Hepatocyte (in vitro differentiated cells): Measurements from ENCODE around the gene PRIM1. TPM values are rescaled to one million over a fixed set of nuclear protein-coding genes. Genes with fewer than 3 reads are reported as not detected.
"Not testable (repeated sequence)": the region's sequence is repeated elsewhere in the genome, so short reads cannot be mapped to it uniquely, and the experiment has no call there.

Source experiments
- DNase-seq: peaks from one replicate; pipeline ENCODE4 v3.0.0-alpha.2; 2016; ENCODE audit warnings: low spot score
- H2AFZ ChIP-seq: fragments of 200-600 bp; sonication (generic); 2 replicates; pipeline ENCODE4 v1.6.0; 2016; ENCODE audit warnings: antibody characterized with exemption, mild to moderate bottlenecking
- H3K27ac ChIP-seq: fragments of 200-600 bp; sonication (generic); 2 replicates; pipeline ENCODE4 v1.5.1; 2016; ENCODE audit warnings: mild to moderate bottlenecking
- H3K27me3 ChIP-seq: fragments of 200-600 bp; sonication (generic); 2 replicates; pipeline ENCODE4 v1.6.1; 2016
- H3K36me3 ChIP-seq: fragments of 200-600 bp; sonication (generic); replicated peaks from 2 replicates; pipeline ENCODE4 v1.5.1; 2016; ENCODE audit warnings: low read depth; ENCODE audit not compliant: insufficient read depth
- H3K4me1 ChIP-seq: fragments of 200-600 bp; sonication (generic); 2 replicates; pipeline ENCODE4 v1.5.1; 2016; ENCODE audit warnings: mild to moderate bottlenecking, moderate library complexity; ENCODE audit not compliant: insufficient read depth
- H3K4me2 ChIP-seq: fragments of 200-600 bp; sonication (generic); 2 replicates; pipeline ENCODE4 v1.6.0; 2016
- H3K4me3 ChIP-seq: fragments of 200-600 bp; sonication (generic); 2 replicates; pipeline ENCODE4 v1.5.1; 2016; ENCODE audit warnings: mild to moderate bottlenecking
- H3K79me2 ChIP-seq: fragments of 200-600 bp; sonication (generic); 2 replicates; pipeline ENCODE4 v1.6.0; 2017; ENCODE audit warnings: mild to moderate bottlenecking
- H3K9me2 ChIP-seq: fragments of 200-600 bp; sonication (generic); replicated peaks from 2 replicates; pipeline ENCODE4 v1.6.0; 2017; ENCODE audit warnings: mild to moderate bottlenecking; ENCODE audit not compliant: insufficient read depth
- H3K9me3 ChIP-seq: fragments of 200-600 bp; sonication (generic); 2 replicates; pipeline ENCODE4 v1.5.1; 2016; ENCODE audit warnings: low read depth, mild to moderate bottlenecking
- H4K20me1 ChIP-seq: fragments of 200-600 bp; sonication (generic); 2 replicates; pipeline ENCODE4 v1.6.0; 2016; ENCODE audit warnings: mild to moderate bottlenecking; ENCODE audit not compliant: insufficient read depth, poor library complexity, severe bottlenecking
- EZH2 ChIP-seq: fragments of 200-600 bp; sonication (generic); IDR thresholded peaks from 2 replicates; pipeline ENCODE4 v1.6.1; 2016; ENCODE audit warnings: antibody characterized with exemption, mild to moderate bottlenecking, borderline replicate concordance
- EZH2phosphoT487 ChIP-seq: fragments of 200-600 bp; sonication (generic); IDR thresholded peaks from one replicate; pipeline ENCODE4 v1.6.1; 2018; ENCODE audit warnings: antibody characterized with exemption, mild to moderate bottlenecking, low read depth, moderate library complexity; ENCODE audit not compliant: unreplicated experiment, severe bottlenecking
- WGBS: methylation state at CpG from one replicate; pipeline ENCODE4 v1.1.6; 2016; ENCODE audit warnings: low lambda C conversion rate; ENCODE audit errors: missing lambda C conversion rate; 5-methylcytosine and 5-hydroxymethylcytosine counted together
- polyA plus RNA-seq: library from polyadenylated mRNA; unstranded; fragments of >200 nt; fragmentation: Nextera tagmentation; extraction: Ambion mirVana; gene quantifications from 2 replicates; pipeline ENCODE4 v1.2.1, GENCODE V29; 2016
- total RNA-seq: library from RNA; depleted of rRNA; stranded (reverse); fragments of >200 nt; gene quantifications from 2 replicates; pipeline ENCODE4 v1.2.3, GENCODE V29; 2014
- TF ChIP-seq, protein P1 (sequence below): fragments of 200-600 bp; sonication (generic); IDR thresholded peaks from 2 replicates; pipeline ENCODE4 v1.5.1; 2016; ENCODE audit warnings: antibody characterized with exemption, mild to moderate bottlenecking; ENCODE audit not compliant: poor library complexity

PRIM1 gene
- total and polyA plus RNA-seq, 2 experiments from 2014 or later: 5.9 to 6.8 TPM

DNA sequence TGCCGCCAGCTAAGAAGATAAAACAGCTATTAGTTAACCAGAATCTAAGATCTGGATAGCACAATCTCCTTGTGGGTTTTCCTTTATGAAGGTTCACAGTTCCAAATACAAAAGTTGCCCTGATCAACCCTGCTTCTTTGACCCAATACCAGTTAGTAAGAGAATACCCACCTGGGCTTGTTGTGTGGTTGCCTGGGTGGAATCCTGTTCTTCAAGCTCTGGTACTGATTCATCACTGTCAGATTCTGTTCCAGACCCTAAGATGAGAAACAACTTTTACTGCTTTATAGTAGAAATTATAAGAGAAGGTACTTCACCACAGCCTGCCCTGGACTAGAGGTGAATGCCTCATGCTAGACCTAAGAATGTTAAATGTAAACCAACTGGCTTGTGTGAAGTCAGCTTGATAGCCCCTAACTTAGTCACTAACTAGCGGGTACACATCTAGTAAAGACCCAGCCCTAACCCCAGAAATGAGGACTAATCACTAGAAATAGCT is 37.6 kb downstream of the PRIM1 start:
- Histone ChIP-seq H3K36me3 (no peaks in the 10 kb centered on the region), H4K20me1 (peaks cover 56% of the 10 kb centered on the region), H3K4me1 (peaks cover 4% of the 10 kb centered on the region), H3K27me3 (no peaks in the 10 kb centered on the region), H3K27ac (no peak overlapping the region), H3K9me2 (no peaks in the 10 kb centered on the region), H3K4me2 (no peak overlapping the region), H2AFZ (no peak overlapping the region), H3K4me3 (no peak overlapping the region), H3K79me2 (peaks cover 47% of the 10 kb centered on the region), H3K9me3 (no peaks in the 10 kb centered on the region)
- no peak for DNase-seq
- TF ChIP-seq, protein P1, sequence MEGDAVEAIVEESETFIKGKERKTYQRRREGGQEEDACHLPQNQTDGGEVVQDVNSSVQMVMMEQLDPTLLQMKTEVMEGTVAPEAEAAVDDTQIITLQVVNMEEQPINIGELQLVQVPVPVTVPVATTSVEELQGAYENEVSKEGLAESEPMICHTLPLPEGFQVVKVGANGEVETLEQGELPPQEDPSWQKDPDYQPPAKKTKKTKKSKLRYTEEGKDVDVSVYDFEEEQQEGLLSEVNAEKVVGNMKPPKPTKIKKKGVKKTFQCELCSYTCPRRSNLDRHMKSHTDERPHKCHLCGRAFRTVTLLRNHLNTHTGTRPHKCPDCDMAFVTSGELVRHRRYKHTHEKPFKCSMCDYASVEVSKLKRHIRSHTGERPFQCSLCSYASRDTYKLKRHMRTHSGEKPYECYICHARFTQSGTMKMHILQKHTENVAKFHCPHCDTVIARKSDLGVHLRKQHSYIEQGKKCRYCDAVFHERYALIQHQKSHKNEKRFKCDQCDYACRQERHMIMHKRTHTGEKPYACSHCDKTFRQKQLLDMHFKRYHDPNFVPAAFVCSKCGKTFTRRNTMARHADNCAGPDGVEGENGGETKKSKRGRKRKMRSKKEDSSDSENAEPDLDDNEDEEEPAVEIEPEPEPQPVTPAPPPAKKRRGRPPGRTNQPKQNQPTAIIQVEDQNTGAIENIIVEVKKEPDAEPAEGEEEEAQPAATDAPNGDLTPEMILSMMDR: no peak
- TF ChIP-seq EZH2 (no peak), EZH2phosphoT487 (no peak)
- 100% methylated on average over 2 of the region's 2 CpGs for WGBS

DNA sequence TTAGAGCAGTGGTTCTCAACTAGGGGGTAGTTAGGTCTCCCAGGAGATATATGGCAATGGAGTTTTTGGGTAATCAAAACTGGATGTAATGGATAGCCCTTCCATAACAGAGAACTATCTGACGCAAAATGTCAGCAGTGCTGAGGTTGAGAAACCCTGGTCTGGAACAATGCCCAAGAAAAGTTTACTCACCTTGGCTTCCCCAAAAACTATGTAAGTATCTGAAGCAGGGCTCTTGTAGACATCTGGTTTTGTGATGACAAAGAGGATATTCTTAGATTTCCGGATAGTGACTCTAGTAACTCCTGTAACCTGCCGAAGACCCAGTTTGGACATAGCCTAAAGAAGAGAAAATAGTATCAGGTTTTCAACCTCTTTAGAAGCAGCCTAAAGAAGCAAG is 38.8 kb downstream of the PRIM1 start:
- Histone ChIP-seq H3K9me3 (no peaks in the 10 kb centered on the region), H3K79me2 (peaks cover 36% of the 10 kb centered on the region), H4K20me1 (peaks cover 45% of the 10 kb centered on the region), H3K4me2 (no peak overlapping the region), H3K9me2 (no peaks in the 10 kb centered on the region), H3K4me3 (no peak overlapping the region), H2AFZ (no peak overlapping the region), H3K27ac (no peak overlapping the region), H3K36me3 (no peaks in the 10 kb centered on the region), H3K27me3 (no peaks in the 10 kb centered on the region), H3K4me1 (no peaks in the 10 kb centered on the region)
- 97% methylated on average over 3 of the region's 3 CpGs for whole genome bisulfite sequencing
- DNase-seq: no peak
- no peak for TF ChIP-seq EZH2
- no peak for TF ChIP-seq EZH2phosphoT487
- TF ChIP-seq, protein P1: no peak

DNA sequence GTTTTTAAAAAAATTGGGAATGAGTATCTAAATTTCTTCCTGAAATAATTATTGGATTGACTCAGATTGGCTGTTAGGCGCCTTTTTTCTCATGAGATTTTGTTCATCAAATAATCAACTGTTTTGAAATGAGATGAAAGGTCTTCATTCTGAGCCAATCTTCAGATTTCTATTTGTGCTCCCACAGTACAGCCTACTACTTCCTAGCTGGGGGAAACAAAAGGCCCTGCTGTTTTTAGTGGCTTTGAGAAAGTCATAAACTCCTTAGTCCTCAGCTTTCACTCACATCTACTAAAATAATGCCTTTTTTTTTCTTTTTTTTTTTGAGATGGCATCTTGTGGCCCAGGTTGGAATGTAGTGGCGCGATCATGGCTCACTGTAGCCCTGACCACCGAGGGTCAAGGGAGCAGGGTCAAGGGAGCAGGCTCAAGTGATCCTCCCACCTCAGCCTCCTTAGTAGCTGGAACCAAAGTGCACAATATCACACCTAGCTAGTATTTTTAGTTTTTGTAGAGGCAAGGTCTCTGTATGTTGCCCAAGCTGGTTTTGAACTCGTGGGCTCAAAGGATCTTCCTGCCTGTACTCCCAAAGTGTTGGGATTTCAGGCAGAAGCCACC is 42.3 kb downstream of the PRIM1 start:
- Histone ChIP-seq H3K9me2 (no peaks in the 10 kb centered on the region), H2AFZ (no peak overlapping the region), H3K4me1 (no peaks in the 10 kb centered on the region), H3K27me3 (no peaks in the 10 kb centered on the region), H3K4me3 (no peak overlapping the region), H3K36me3 (no peaks in the 10 kb centered on the region), H4K20me1 (peaks cover 12% of the 10 kb centered on the region), H3K79me2 (peaks cover 3% of the 10 kb centered on the region), H3K4me2 (no peak overlapping the region), H3K27ac (no peak overlapping the region), H3K9me3 (no peaks in the 10 kb centered on the region)
- TF ChIP-seq EZH2 (no peak), EZH2phosphoT487 (no peak)
- TF ChIP-seq, protein P1: no peak
- WGBS: 71% methylated on average over 5 of the region's 5 CpGs
- DNase-seq: no peak

DNA sequence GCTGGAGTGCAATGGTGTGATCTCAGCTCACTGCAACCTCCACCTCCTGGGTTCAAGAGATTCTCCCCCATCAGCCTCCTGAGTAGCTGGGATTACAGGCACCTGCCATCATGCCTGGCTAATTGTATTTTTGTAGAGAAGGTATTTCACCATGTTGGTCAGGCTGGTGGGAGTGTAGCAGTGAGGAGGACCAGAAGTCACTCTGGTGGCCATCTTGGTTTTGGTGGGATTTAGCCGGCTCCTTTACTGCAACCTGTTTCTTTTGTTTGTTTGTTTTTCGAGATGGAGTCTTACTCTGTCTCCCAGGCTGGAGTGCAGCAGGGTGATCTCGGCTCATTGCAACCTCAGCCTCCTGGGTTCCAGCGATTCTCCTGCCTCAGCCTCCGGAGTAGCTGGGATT is 47.6 kb downstream of the PRIM1 start:
- H3K36me3 ChIP-seq, H3K4me1 ChIP-seq, H3K79me2 ChIP-seq, DNase-seq, H3K4me2 ChIP-seq, H2AFZ ChIP-seq, H4K20me1 ChIP-seq, H3K4me3 ChIP-seq, H3K27me3 ChIP-seq, H3K9me3 ChIP-seq, H3K27ac ChIP-seq, H3K9me2 ChIP-seq: not testable (repeated sequence)
- WGBS: 83% methylated on average over 5 of the region's 5 CpGs
